ENCODE results near the gene RAB4B.
"Not testable (repeated sequence)": the region's sequence is repeated elsewhere in the genome, so short reads cannot be mapped to it uniquely, and the experiment has no call there.

DNA sequence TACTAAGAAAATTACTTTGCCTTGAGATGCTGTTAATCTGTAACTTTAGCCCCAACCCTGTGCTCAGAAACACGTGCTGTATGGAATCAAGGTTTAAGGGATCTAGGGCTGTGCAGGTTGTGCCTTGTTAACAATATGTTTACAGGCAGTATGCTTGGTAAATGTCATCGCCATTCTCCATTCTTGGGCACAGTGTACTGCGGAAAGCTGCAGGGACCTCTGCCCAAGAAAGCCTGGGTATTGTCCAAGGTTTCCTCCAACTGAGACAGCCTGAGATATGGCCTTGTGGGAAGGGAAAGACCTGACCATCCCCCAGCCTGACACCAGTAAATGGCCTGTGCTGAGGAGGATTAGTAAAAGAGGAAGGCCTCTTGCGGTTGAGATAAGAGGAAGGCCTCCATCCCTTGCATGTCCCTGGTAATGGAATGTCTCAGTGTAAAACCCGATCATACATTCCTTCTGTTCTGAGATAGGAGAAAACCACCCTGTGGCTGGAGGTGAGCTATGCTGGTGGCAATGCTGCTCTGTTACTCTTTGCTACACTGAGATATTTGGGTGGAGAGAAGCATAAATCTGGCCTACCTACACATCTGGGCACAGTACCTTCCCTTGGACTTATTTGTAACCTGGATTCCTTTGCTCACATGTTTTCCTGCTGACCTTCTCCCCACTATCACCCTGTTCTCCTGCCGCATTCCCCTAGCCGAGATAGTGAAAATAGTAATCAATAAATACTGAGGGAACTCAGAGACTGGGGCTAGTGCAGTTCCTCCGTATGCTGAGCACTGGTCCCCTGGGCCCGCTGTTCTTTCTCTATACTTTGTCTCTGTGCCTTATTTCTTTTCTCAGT lies 44.9 kb downstream of the RAB4B start:
- TF ChIP-seq, protein P1, sequence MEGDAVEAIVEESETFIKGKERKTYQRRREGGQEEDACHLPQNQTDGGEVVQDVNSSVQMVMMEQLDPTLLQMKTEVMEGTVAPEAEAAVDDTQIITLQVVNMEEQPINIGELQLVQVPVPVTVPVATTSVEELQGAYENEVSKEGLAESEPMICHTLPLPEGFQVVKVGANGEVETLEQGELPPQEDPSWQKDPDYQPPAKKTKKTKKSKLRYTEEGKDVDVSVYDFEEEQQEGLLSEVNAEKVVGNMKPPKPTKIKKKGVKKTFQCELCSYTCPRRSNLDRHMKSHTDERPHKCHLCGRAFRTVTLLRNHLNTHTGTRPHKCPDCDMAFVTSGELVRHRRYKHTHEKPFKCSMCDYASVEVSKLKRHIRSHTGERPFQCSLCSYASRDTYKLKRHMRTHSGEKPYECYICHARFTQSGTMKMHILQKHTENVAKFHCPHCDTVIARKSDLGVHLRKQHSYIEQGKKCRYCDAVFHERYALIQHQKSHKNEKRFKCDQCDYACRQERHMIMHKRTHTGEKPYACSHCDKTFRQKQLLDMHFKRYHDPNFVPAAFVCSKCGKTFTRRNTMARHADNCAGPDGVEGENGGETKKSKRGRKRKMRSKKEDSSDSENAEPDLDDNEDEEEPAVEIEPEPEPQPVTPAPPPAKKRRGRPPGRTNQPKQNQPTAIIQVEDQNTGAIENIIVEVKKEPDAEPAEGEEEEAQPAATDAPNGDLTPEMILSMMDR (IDR thresholded peaks at IDR 0.05): not testable (repeated sequence)
- TF ChIP-seq POLR2A (IDR thresholded peaks at IDR 0.05; ENCODE audit: low read depth): not testable (repeated sequence)

Data from esophagus muscularis mucosa (tissue), 3 donors.